A549 (cell line): ENCODE results near the gene DDX47. TPM values are rescaled to one million over a fixed set of nuclear protein-coding genes. Genes with fewer than 3 reads are reported as not detected.

Experiments
- ATAC-seq, 2 experiments: fragments of 200-7000 bp in 1 of 2; fragments of >200 bp in 1 of 2; cut with Nextera tagmentation in 1 of 2; cut with Tn5 transposase in 1 of 2; 3 replicates each; pipeline versions ENCODE4 v1.8.0 to v1.9.1; 2018 to 2020; ENCODE audit warnings: mild to moderate bottlenecking in 1 of 2, moderate library complexity in 1 of 2
- CTCF ChIA-PET: fragments of 300-600 bp; sonication (Branson Sonifier 250); formaldehyde crosslinking; extraction: SDS; loops from one replicate; lab custom pipeline; 2021; ENCODE audit warnings: antibody characterized with exemption, inconsistent platforms; lab: Yijun Ruan, JAX
- POLR2A ChIA-PET: fragments of 350-600 bp; formaldehyde crosslinking; extraction: SDS; loops from one replicate; lab custom pipeline; 2021; ENCODE audit warnings: antibody characterized with exemption, inconsistent platforms; lab: Yijun Ruan, JAX
- DNase-seq, 2 experiments: peaks; one replicate each; pipeline versions ENCODE4 v3.0.0 to v3.0.0-alpha.2; 2011 to 2016; ENCODE audit warnings: low read depth in 1 of 2, low spot score in 1 of 2
- FAIRE-seq: peaks from 2 replicates; lab custom pipeline; 2011; peaks lifted over from hg19 to GRCh38; lab: Jason Lieb, UNC
- H3K27ac ChIP-seq, 2 experiments: fragments of >200 bp; sonication (Bioruptor Twin); formaldehyde crosslinking; 3 replicates each; pipeline ENCODE4 v1.5.1; 2016 to 2017
- H3K4me1 ChIP-seq: fragments of >200 bp; sonication (Bioruptor Twin); formaldehyde crosslinking; 3 replicates; pipeline ENCODE4 v1.6.1; 2016
- H3K4me2 ChIP-seq: fragments of >200 bp; sonication (Bioruptor Twin); formaldehyde crosslinking; 3 replicates; pipeline ENCODE4 v1.6.1; 2016
- H3K4me3 ChIP-seq: fragments of >200 bp; sonication (Bioruptor Twin); formaldehyde crosslinking; 3 replicates; pipeline ENCODE4 v1.5.1; 2016
- H3K9me3 ChIP-seq: fragments of >200 bp; sonication (Bioruptor Twin); formaldehyde crosslinking; 3 replicates; pipeline ENCODE4 v1.6.1; 2016
- ATOH8 ChIP-seq: fragments of 250-450 bp; sonication (Bioruptor Pico); IDR thresholded peaks from 2 replicates; pipeline ENCODE4 v1.5.0; 2020; ENCODE audit warnings: low read depth, mild to moderate bottlenecking, moderate library complexity
- E2F6 ChIP-seq: IDR thresholded peaks from 2 replicates; pipeline ENCODE4 v1.6.1; 2012; ENCODE audit warnings: low read depth, borderline replicate concordance
- ELK1 ChIP-seq: fragments of 150-350 bp; IDR thresholded peaks from 2 replicates; pipeline ENCODE4 v1.6.1; 2014; ENCODE audit warnings: low read depth, mild to moderate bottlenecking, low read length
- ESRRA ChIP-seq: fragments of 150-350 bp; IDR thresholded peaks from 2 replicates; pipeline ENCODE4 v1.6.1; 2014; ENCODE audit warnings: mild to moderate bottlenecking, low read length, borderline replicate concordance
- FOXS1 ChIP-seq: fragments of 250-450 bp; sonication (Bioruptor Pico); IDR thresholded peaks from 2 replicates; pipeline ENCODE4 v1.5.0; 2020; ENCODE audit warnings: mild to moderate bottlenecking, moderate library complexity
- JUN ChIP-seq, 2 experiments: fragments of >200 bp; sonication (Bioruptor Twin); formaldehyde crosslinking; IDR thresholded peaks; 2 replicates in 1 of 2; 3 replicates in 1 of 2; pipeline ENCODE4 v1.6.1; 2016 to 2017
- MAX ChIP-seq: IDR thresholded peaks from 2 replicates; pipeline ENCODE4 v1.6.1; 2012
- MYC ChIP-seq: IDR thresholded peaks from 2 replicates; pipeline ENCODE4 v1.6.1; 2012; ENCODE audit warnings: mild to moderate bottlenecking, inconsistent platforms, low read length, improper control_type of control experiment, borderline replicate concordance
- NR3C1 ChIP-seq: fragments of >200 bp; sonication (Bioruptor Twin); formaldehyde crosslinking; IDR thresholded peaks from 3 replicates; pipeline ENCODE4 v1.6.1; 2017
- PHF8 ChIP-seq: fragments of 200-600 bp; sonication (generic); IDR thresholded peaks from 2 replicates; pipeline ENCODE4 v1.6.1; 2016; ENCODE audit warnings: low read depth, mild to moderate bottlenecking, antibody characterized with exemption, moderate library complexity, borderline replicate concordance
- RARB ChIP-seq: fragments of 250-450 bp; sonication (Bioruptor Pico); IDR thresholded peaks from 2 replicates; pipeline ENCODE4 v1.8.0; 2021; ENCODE audit warnings: mild to moderate bottlenecking, moderate library complexity
- RCOR1 ChIP-seq: fragments of 150-350 bp; IDR thresholded peaks from 2 replicates; pipeline ENCODE4 v1.6.1; 2014; ENCODE audit warnings: antibody characterized with exemption, low read length, low read depth
- REST ChIP-seq: fragments of 200-600 bp; sonication (generic); IDR thresholded peaks from 2 replicates; pipeline ENCODE4 v1.6.1; 2016; ENCODE audit warnings: antibody characterized with exemption, mild to moderate bottlenecking, moderate library complexity
- RNF2 ChIP-seq: fragments of 200-600 bp; sonication (generic); IDR thresholded peaks from 2 replicates; pipeline ENCODE4 v1.6.1; 2016; ENCODE audit warnings: low read depth, mild to moderate bottlenecking, antibody characterized with exemption, moderate library complexity, borderline replicate concordance
- SMC3 ChIP-seq: fragments of >200 bp; sonication (Bioruptor Twin); formaldehyde crosslinking; IDR thresholded peaks from 3 replicates; pipeline ENCODE4 v1.6.1; 2018; ENCODE audit warnings: inconsistent platforms
- SREBF2 ChIP-seq: fragments of 450-650 bp; IDR thresholded peaks from 2 replicates; pipeline ENCODE4 v1.6.1; 2014; ENCODE audit warnings: mild to moderate bottlenecking, moderate library complexity
- WGBS: methylation state at CpG from one replicate; pipeline ENCODE4 v1.1.6; 2017; ENCODE audit errors: missing lambda C conversion rate; 5-methylcytosine and 5-hydroxymethylcytosine counted together
- polyA plus RNA-seq, 4 experiments: library from polyadenylated mRNA; depleted of rRNA in 3 of 4; stranded (reverse); fragments of >200 nt; fragmentation: RNase III in 1 of 4; extraction: RNeasy Plus Mini Kit Qiagen cat#74134 plus additional on column Dnase treatment in 1 of 4; gene quantifications; 2 replicates in 3 of 4; 3 replicates in 1 of 4; pipeline ENCODE4 v1.2.3, GENCODE V29; 2011 to 2017
- small RNA-seq, 6 experiments: library from RNA; depleted of rRNA; stranded (forward); fragments of <200 nt; gene quantifications; one replicate each; pipeline ENCODE3, GENCODE V24; 2012

Gene DDX47
- polyA plus RNA-seq, 2 of the 4 experiments (the other 2 are of a cell fraction), result 81.6 to 144 TPM

- ChIA-PET CTCF (interaction anchor here (1.1 to 2.4 kb wide), 7 partner anchors 13 to 65 kb away, joined by 3 to 17 read pairs (median 5); partner anchors contain the start of gene GPRC5A), POLR2A (interaction anchor here (1.2 kb wide), 1 partner anchor 14 kb away, joined by 4 read pairs; the partner anchor contains the start of gene GPRC5A)
- no peaks in the 10 kb centered on the region for H3K9me3 ChIP-seq
- no peak for DNase-seq
- no peak for TF ChIP-seq RARB (CRISPR knock-in tag)
- TF ChIP-seq SREBF2, result no peak
- TF ChIP-seq RCOR1, result no peak
- TF ChIP-seq FOXS1 (CRISPR knock-in tag), result no peak
- no peak for TF ChIP-seq REST
- no peak for TF ChIP-seq RNF2
- no peak for TF ChIP-seq SMC3
- TF ChIP-seq E2F6, result no peak
- no peak for TF ChIP-seq NR3C1
- TF ChIP-seq JUN (IDR thresholded peaks at IDR 0.05), result no peak
- peaks cover 73% of the 10 kb centered on the region for H3K4me1 ChIP-seq
- H3K27ac ChIP-seq, result peak overlapping the region; percentile 70 to 83
- no peak; a peak in 1 of 6 replicates for ATAC-seq
- H3K4me3 ChIP-seq, result no peak overlapping the region
- no peak for FAIRE-seq
- 38% methylated on average over 5 of the region's 5 CpGs for WGBS
- H3K4me2 ChIP-seq, result peak overlapping the region; percentile 64
Observed at GRCh38 chr12:12877153-12877768, 64.1 kb downstream of the DDX47 start.

GRCh38 chr12:12877781-12878455 lies 64.8 kb downstream of the DDX47 start:
- no peaks in the 10 kb centered on the region for H3K9me3 ChIP-seq
- FAIRE-seq (peak; percentile 28), ATAC-seq (peak; percentile 14 to 17; a peak in 4 of 6 replicates), DNase-seq (no peak)
- WGBS, result 39% methylated on average over 9 of the region's 9 CpGs
- ChIA-PET CTCF (interaction anchor here (1.1 to 2.4 kb wide), 9 partner anchors 12 to 90 kb away, joined by 3 to 17 read pairs (median 4); partner anchors contain the start of gene GPRC5A), POLR2A (interaction anchor here (1.2 kb wide), 1 partner anchor 13 kb away, joined by 4 read pairs; the partner anchor contains the start of gene GPRC5A)
- H3K4me2 ChIP-seq, result peak overlapping the region; percentile 64
- peak overlapping the region; percentile 70 to 83 for H3K27ac ChIP-seq
- TF ChIP-seq ELK1 (no peak), MAX (0 out of 2 replicates have a peak, but pooled peaks have one; percentile 5), ATOH8 (CRISPR knock-in tag) (no peak), ESRRA (no peak), MYC (no peak), PHF8 (no peak), SREBF2 (no peak)
- peaks cover 73% of the 10 kb centered on the region for H3K4me1 ChIP-seq
- no peak overlapping the region for H3K4me3 ChIP-seq

Small RNA genes within 50 kb of the gene (small RNA-seq; reads per million reads assigned to genes)
- gene AC007215.1 (0 reads per million in 6 experiments), gene MIR613 (0 reads per million in 6 experiments)

Other genes with a start within 250 kb of the DDX47 start
- gene CREBL2, start 201.5 kb upstream of the DDX47 start, polyA plus RNA-seq (2011; rRNA removed), result 30.9 and 31.4 TPM in 2 replicates
- gene CREBL2, start 201.5 kb upstream of the DDX47 start, polyA plus RNA-seq (2017; fragmentation: RNase III; extraction: RNeasy Plus Mini Kit Qiagen cat#74134 plus additional on column Dnase treatment), result 21.9 to 24.3 TPM (median 23.9 TPM) in 3 replicates
- gene GPR19, start 117.2 kb upstream of the DDX47 start, polyA plus RNA-seq (2011; rRNA removed), result 2.6 and 2.7 TPM in 2 replicates
- gene GPR19, start 117.2 kb upstream of the DDX47 start, polyA plus RNA-seq (2017; fragmentation: RNase III; extraction: RNeasy Plus Mini Kit Qiagen cat#74134 plus additional on column Dnase treatment), result 1.8 to 2.6 TPM (median 1.9 TPM) in 3 replicates
- 20.4 and 26.8 TPM in 2 replicates for gene CDKN1B, start 96.0 kb upstream of the DDX47 start, polyA plus RNA-seq (2011; rRNA removed)
- 18.0 to 20.5 TPM (median 20.3 TPM) in 3 replicates for gene CDKN1B, start 96.0 kb upstream of the DDX47 start, polyA plus RNA-seq (2017; fragmentation: RNase III; extraction: RNeasy Plus Mini Kit Qiagen cat#74134 plus additional on column Dnase treatment)
- gene APOLD1, start 27.7 kb upstream of the DDX47 start, polyA plus RNA-seq (2011; rRNA removed), result 0.93 and 1.3 TPM in 2 replicates
- 0.42 to 0.46 TPM (median 0.44 TPM) in 3 replicates for gene APOLD1, start 27.7 kb upstream of the DDX47 start, polyA plus RNA-seq (2017; fragmentation: RNase III; extraction: RNeasy Plus Mini Kit Qiagen cat#74134 plus additional on column Dnase treatment)
- gene GPRC5A, start 78.2 kb downstream of the DDX47 start, polyA plus RNA-seq (2011; rRNA removed), result 296 and 321 TPM in 2 replicates
- 173 to 207 TPM (median 197 TPM) in 3 replicates for gene GPRC5A, start 78.2 kb downstream of the DDX47 start, polyA plus RNA-seq (2017; fragmentation: RNase III; extraction: RNeasy Plus Mini Kit Qiagen cat#74134 plus additional on column Dnase treatment)
- not detected in 2 replicates for gene GPRC5D, start 138.8 kb downstream of the DDX47 start, polyA plus RNA-seq (2011; rRNA removed)
- not detected in 3 replicates for gene GPRC5D, start 138.8 kb downstream of the DDX47 start, polyA plus RNA-seq (2017; fragmentation: RNase III; extraction: RNeasy Plus Mini Kit Qiagen cat#74134 plus additional on column Dnase treatment)
- 24.8 and 40.3 TPM in 2 replicates for gene HEBP1, start 186.9 kb downstream of the DDX47 start, polyA plus RNA-seq (2011; rRNA removed)
- gene HEBP1, start 186.9 kb downstream of the DDX47 start, polyA plus RNA-seq (2017; fragmentation: RNase III; extraction: RNeasy Plus Mini Kit Qiagen cat#74134 plus additional on column Dnase treatment), result 47.5 to 49.3 TPM (median 48.9 TPM) in 3 replicates
- 7.4 and 7.5 TPM in 2 replicates for gene FAM234B, start 231.0 kb downstream of the DDX47 start, polyA plus RNA-seq (2011; rRNA removed)
- 2.5 to 2.8 TPM (median 2.6 TPM) in 3 replicates for gene FAM234B, start 231.0 kb downstream of the DDX47 start, polyA plus RNA-seq (2017; fragmentation: RNase III; extraction: RNeasy Plus Mini Kit Qiagen cat#74134 plus additional on column Dnase treatment)